Iris pigment epithelial cell (primary cell): ENCODE results near the gene GNPTAB.
A peak's percentile ranks its signal among the peaks of the same experiment; 100 is the strongest.
"Not testable (repeated sequence)": the region's sequence is repeated elsewhere in the genome, so short reads cannot be mapped to it uniquely, and the experiment has no call there.

Source experiments
- DNase-seq: peaks from one replicate; pipeline ENCODE4 v3.0.0-alpha.2; 2011; ENCODE audit warnings: low read depth

The GNPTAB gene

GRCh38 chr12:101852998-101853397 lies 22.2 kb upstream of the GNPTAB start:
- no peak for DNase-seq

GRCh38 chr12:101850199-101850598 lies 19.4 kb upstream of the GNPTAB start:
- no peak for DNase-seq

GRCh38 chr12:101847325-101847724 lies 16.6 kb upstream of the GNPTAB start:
- DNase-seq = no peak

GRCh38 chr12:101845137-101845711 lies 14.5 kb upstream of the GNPTAB start:
- no peak for DNase-seq

GRCh38 chr12:101841069-101841468 lies 10.3 kb upstream of the GNPTAB start:
- no peak for DNase-seq

GRCh38 chr12:101839324-101840283 lies 8.8 kb upstream of the GNPTAB start:
- peak; percentile 66 for DNase-seq

- no peak for DNase-seq
These were observed 8.0 kb upstream of the GNPTAB start for GRCh38 chr12:101838628-101839323.

GRCh38 chr12:101832030-101832429 lies 1.3 kb upstream of the GNPTAB start:
- DNase-seq = no peak

GRCh38 chr12:101829639-101830366 lies 956 bp downstream of the GNPTAB start:
- no peak for DNase-seq

GRCh38 chr12:101828463-101829196 lies 2.1 kb downstream of the GNPTAB start:
- no peak for DNase-seq

GRCh38 chr12:101826766-101827368 lies 3.9 kb downstream of the GNPTAB start:
- no peak for DNase-seq

- no peak for DNase-seq
These were observed 5.9 kb downstream of the GNPTAB start for GRCh38 chr12:101824831-101825230.

GRCh38 chr12:101823891-101824290 lies 6.9 kb downstream of the GNPTAB start:
- no peak for DNase-seq

GRCh38 chr12:101823039-101823438 lies 7.7 kb downstream of the GNPTAB start:
- DNase-seq = no peak

- no peak for DNase-seq
These were observed 11.3 kb downstream of the GNPTAB start for GRCh38 chr12:101819467-101819866.

GRCh38 chr12:101818689-101819088 lies 12.1 kb downstream of the GNPTAB start:
- DNase-seq = not testable (repeated sequence)

GRCh38 chr12:101813117-101813516 lies 17.6 kb downstream of the GNPTAB start:
- DNase-seq = no peak

GRCh38 chr12:101812716-101813115 lies 18.0 kb downstream of the GNPTAB start:
- not testable (repeated sequence) for DNase-seq

GRCh38 chr12:101811342-101811741 lies 19.4 kb downstream of the GNPTAB start:
- not testable (repeated sequence) for DNase-seq

- no peak for DNase-seq
These were observed 21.6 kb downstream of the GNPTAB start for GRCh38 chr12:101809208-101809607.

GRCh38 chr12:101806265-101806664 lies 24.5 kb downstream of the GNPTAB start:
- DNase-seq = no peak
